ENCODE data around the gene PTP4A2. TPM values are rescaled to one million over a fixed set of nuclear protein-coding genes. Genes with fewer than 3 reads are reported as not detected.

The PTP4A2 gene
- polyA plus RNA-seq, 3 donors, result 227 to 501 (median 294) TPM

GRCh38 chr1:31891280-31891679 is 46.9 kb downstream of the PTP4A2 start:
- no peak overlapping the region for H3K4me3 ChIP-seq (replicated peaks in 1 of 3; ENCODE audit: low read depth in 2 of 3, low read length in 3 of 3)
- no peak overlapping the region for H3K27ac ChIP-seq (ENCODE audit: low read depth in 1 of 2, low read length in 2 of 2)
- no peaks in the 10 kb centered on the region for H3K79me2 ChIP-seq (ENCODE audit: insufficient read depth, low read length)
- peaks cover 36% of the 10 kb centered on the region for H3K4me1 Mint-ChIP-seq
- peaks cover 0 to 2% of the 10 kb centered on the region in 2 donors for H3K36me3 Mint-ChIP-seq
- no peaks in the 10 kb centered on the region for H4K20me1 ChIP-seq (ENCODE audit: insufficient read depth, low read length)
- H3K27me3 Mint-ChIP-seq (ENCODE audit: low read depth in 3 of 3), result peaks cover 0 to 2% (median 0%) of the 10 kb centered on the region in 3 donors
- intact Hi-C loops (cut with micrococcal nuclease), result no loop called here
- H3K9me3 Mint-ChIP-seq, result peaks cover 0 to 4% (median 0%) of the 10 kb centered on the region in 7 donors
- H3K4me2 ChIP-seq (replicated peaks; ENCODE audit: extremely low read depth, low read length, poor library complexity, severe bottlenecking), result no peak overlapping the region
- no peak overlapping the region for H3K4me3 Mint-ChIP-seq
- H3K4me1 ChIP-seq (ENCODE audit: control insufficient read depth in 1 of 2, insufficient read depth in 2 of 2, low read length in 2 of 2), result peaks cover 43 to 46% of the 10 kb centered on the region in 2 donors
- no peaks in the 10 kb centered on the region for H3K36me3 ChIP-seq (replicated peaks in 1 of 2; ENCODE audit: control insufficient read depth in 1 of 2, insufficient read depth in 2 of 2, low read length in 2 of 2)
- H3K27me3 ChIP-seq (ENCODE audit: control insufficient read depth in 2 of 2, insufficient read depth in 2 of 2, low read length in 2 of 2), result no peaks in the 10 kb centered on the region
- no peak for TF ChIP-seq CTCF (IDR thresholded peaks at IDR 0.05)
- no peak overlapping the region for H2AFZ ChIP-seq (ENCODE audit: insufficient read depth, low read depth, low read length, poor library complexity, severe bottlenecking)
- no peak overlapping the region for H3K9ac ChIP-seq (ENCODE audit: insufficient read depth, low read length, poor library complexity, severe bottlenecking)
- H3K27ac Mint-ChIP-seq, result peak overlapping the region in 2 of 7 donors; percentile 16 to 71
- H3K9me3 ChIP-seq (replicated peaks in 1 of 2; ENCODE audit: control insufficient read depth in 1 of 2, insufficient read depth in 1 of 2, low read length in 2 of 2), result no peaks in the 10 kb centered on the region
- WGBS (ENCODE audit: insufficient coverage), result 74% methylated on average over 3 of the region's 3 CpGs
- no peak for DNase-seq

- no peak overlapping the region for H3K9ac ChIP-seq (ENCODE audit: insufficient read depth, low read length, poor library complexity, severe bottlenecking)
- H4K20me1 ChIP-seq (ENCODE audit: insufficient read depth, low read length), result no peaks in the 10 kb centered on the region
- no peaks in the 10 kb centered on the region for H3K27me3 ChIP-seq (ENCODE audit: control insufficient read depth in 2 of 2, insufficient read depth in 2 of 2, low read length in 2 of 2)
- H3K4me3 ChIP-seq (replicated peaks in 1 of 3; ENCODE audit: low read depth in 2 of 3, low read length in 3 of 3), result no peak overlapping the region
- H3K27ac ChIP-seq (ENCODE audit: low read depth in 1 of 2, low read length in 2 of 2), result peak overlapping the region; percentile 91 to 96
- no peak for DNase-seq
- no peak overlapping the region for H3K4me2 ChIP-seq (replicated peaks; ENCODE audit: extremely low read depth, low read length, poor library complexity, severe bottlenecking)
- Mint-ChIP-seq H3K4me3 (no peak overlapping the region), H3K36me3 (peaks cover 0 to 2% of the 10 kb centered on the region in 2 donors), H3K27me3 (ENCODE audit: low read depth in 3 of 3) (peaks cover 0 to 2% (median 0%) of the 10 kb centered on the region in 3 donors), H3K27ac (peak overlapping the region in 6 of 7 donors; percentile 96 to 99 (median 98)), H3K9me3 (peaks cover 0 to 1% (median 0%) of the 10 kb centered on the region in 7 donors), H3K4me1 (peaks cover 36% of the 10 kb centered on the region)
- no peak for TF ChIP-seq CTCF (IDR thresholded peaks at IDR 0.05)
- no peaks in the 10 kb centered on the region for H3K79me2 ChIP-seq (ENCODE audit: insufficient read depth, low read length)
- intact Hi-C loops (cut with micrococcal nuclease), result loop anchor here in 1 of 2 donors (5.0 kb wide), 2 partner anchors 34 to 69 kb away; no protein-coding TSS in a partner anchor
- 96% methylated on average over 4 of the region's 7 CpGs for WGBS (ENCODE audit: insufficient coverage)
- no peak overlapping the region for H2AFZ ChIP-seq (ENCODE audit: insufficient read depth, low read depth, low read length, poor library complexity, severe bottlenecking)
- no peaks in the 10 kb centered on the region for H3K36me3 ChIP-seq (replicated peaks in 1 of 2; ENCODE audit: control insufficient read depth in 1 of 2, insufficient read depth in 2 of 2, low read length in 2 of 2)
- no peaks in the 10 kb centered on the region for H3K9me3 ChIP-seq (replicated peaks in 1 of 2; ENCODE audit: control insufficient read depth in 1 of 2, insufficient read depth in 1 of 2, low read length in 2 of 2)
- H3K4me1 ChIP-seq (ENCODE audit: control insufficient read depth in 1 of 2, insufficient read depth in 2 of 2, low read length in 2 of 2), result peaks cover 43 to 47% of the 10 kb centered on the region in 2 donors
Measured at GRCh38 chr1:31888291-31888690, 49.9 kb downstream of the PTP4A2 start.

All from CD14-positive monocyte (primary cell).